ENCODE measurements around the gene RCVRN.

RCVRN gene

DNA sequence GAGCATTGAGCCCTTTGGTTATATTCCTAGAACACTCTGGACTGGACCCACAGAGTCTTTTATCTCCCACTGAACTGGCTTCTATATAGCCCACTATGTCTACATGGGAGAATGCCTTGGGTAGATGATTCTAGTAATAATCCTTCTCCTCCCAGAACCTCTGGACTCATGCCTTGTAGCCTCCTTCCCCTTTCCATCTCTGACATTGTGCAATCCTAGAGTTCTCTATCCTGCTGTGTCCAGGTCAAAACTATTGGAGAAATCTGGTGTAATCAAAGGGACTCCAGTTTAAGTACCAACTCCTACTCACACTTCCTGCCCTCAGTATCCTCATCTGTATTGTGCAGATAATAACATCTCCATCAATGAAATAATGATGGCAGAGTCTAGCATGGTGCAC lies 9.1 kb downstream of the RCVRN start:
- DNase-seq: no peak

DNA sequence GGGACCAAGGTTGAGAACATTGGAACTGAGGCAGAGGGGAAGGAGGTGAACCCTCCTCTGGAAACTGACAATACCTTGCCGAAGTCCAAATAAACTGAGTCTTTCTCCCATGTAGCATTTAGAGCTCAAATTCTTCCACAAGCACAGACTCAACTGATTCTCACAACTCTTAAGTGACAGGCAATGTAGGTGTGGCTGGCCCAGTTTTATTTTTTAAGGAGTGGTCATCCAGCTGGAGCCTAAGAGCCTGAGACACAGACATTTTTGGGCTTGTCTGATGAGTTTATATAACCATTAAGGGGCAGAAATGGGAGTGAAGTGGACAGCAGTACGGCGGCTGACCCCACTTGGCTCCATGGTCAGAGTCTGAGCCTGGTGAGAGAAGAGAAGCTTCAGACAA lies 10.8 kb downstream of the RCVRN start:
- DNase-seq: no peak

DNA sequence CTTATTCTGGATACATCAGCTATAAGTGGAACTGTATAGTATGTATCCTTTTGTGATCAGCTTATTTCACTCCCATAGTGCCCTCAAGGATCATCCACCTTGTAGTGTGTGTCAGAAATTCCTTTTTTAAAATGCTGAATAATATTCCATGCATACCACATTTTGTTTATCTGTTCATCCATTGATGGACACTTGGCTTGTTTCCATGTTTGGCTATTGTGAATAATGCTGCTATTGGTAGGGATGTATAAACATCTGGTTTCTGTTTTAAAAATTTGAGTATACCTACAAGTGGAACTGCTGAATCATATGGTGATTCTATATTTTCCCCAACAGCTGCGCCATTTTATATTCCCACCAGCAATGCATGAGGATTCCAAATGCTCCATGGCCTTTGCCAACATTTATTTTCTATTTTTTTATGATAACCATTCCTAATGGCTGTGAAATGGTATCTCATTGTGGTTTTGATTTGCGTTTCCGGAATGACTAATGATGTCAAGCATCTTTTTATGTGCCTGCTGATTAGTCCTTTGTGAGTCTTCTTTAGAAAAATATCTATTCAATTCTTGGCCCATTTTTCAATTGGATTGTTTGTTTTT lies 11.6 kb downstream of the RCVRN start:
- no peak for DNase-seq

DNA sequence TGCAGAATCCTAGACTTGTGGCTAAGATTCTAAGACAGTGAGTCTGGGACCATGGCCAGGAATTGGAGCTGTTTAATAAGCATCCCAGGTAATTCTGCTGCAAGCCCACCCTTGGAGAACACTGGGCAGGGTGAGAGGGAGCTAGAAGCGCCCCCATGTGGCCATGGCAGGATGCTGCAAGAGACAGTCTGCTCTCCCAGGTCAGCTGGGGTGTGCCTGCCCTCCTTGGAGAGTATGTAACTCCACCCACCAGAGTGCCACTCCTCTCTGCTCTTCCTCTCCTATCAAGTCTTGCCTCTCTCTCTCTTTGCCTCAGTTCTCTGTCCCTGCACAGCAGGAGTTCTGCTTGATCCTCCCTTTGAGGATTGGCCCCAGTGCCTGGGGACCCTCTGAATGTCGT lies 14.9 kb downstream of the RCVRN start:
- DNase-seq: peak; percentile 33 to 64

DNA sequence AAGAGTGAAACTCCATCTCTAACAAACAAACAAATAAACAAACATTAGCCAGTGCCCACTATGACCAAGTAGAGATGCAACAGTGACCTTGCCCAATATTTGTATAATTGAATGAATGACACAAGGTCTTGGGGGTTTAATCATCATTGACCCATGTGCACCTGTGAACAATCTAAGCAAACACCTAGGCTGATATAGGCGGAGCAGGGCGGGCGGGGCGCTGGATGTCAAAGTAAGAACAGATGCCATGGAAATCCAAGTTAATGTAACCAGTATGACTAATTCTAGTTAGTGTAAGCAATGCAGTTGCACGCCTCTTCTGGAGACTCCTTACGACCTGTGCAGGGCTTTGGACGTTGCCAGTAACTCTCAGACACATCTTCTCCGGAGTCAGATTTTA lies 17.6 kb downstream of the RCVRN start:
- no peak for DNase-seq

DNA sequence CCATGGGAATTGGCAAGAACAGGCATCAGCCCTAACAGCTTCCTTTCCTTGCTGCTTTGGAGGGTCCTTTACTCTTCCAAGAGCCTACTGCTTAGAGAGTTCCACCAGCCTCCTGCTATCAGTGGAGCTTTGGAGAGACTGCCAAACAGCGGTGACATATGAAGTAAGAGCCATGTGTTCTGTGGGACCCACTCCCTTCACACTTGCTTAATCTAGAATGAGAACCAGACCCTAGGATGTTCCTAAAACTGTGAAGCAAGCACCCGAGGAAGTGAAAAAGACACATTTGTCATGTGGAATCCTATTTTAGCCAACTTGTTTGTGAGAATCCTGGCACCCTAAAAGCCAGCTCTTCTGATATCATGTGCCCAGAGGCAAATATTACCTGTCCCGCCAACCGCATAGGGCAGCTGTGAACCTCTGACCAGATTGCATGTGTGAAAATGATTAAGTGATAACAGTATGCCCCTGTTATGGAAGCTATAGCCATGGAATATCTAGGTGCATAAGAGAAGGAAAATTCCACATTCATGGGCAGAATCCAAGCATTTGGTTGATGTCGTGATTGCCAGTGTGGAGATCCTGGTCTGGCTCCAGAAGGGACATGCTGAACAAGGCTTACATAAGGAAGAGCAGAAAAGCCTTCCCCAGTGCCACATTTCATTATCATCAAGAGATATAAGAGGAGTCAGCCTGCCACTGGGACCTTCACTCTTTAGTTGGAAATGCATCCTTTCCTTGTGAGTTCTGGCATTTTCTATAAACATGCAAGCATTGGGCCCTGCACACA lies 18.7 kb downstream of the RCVRN start:
- DNase-seq: no peak

DNA sequence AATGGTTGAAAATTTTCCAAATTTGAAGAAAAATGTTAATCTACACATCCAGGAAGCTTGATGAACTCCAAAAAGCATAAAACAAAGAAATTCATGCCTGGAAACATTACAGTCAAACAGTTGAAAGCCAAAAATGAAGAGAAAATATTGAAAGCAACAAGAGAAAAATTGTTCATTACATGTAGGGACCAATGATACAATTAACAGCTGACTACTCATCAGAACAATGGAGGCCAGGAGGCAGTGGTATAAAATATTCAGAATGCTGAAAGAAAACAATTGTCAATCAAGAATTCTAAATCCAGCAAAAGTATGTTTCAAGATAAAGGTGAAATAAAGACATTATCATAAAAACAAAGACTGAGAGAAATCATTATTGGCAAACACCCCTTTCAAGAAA lies 21.6 kb downstream of the RCVRN start:
- no peak for DNase-seq

DNA sequence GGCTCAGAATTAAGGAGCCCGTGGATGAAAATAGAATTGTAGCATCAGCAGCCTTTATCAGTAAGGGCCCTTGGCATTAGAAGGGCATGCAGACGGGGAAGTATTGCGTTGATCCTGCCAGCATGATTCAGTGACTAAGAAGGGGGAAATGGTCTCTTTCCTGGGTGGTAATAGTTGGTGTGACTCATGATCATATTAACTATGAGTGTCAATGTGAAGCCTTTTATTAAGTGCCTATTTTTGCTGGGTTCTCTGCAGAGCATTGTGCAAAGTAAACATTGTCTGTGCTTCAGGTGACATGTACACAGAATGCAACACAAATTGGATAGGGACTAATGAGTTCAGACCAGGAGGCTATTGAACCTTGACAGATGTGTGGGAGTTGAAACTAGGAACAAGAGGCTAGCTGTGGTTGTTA lies 24.5 kb downstream of the RCVRN start:
- no peak for DNase-seq

DNA sequence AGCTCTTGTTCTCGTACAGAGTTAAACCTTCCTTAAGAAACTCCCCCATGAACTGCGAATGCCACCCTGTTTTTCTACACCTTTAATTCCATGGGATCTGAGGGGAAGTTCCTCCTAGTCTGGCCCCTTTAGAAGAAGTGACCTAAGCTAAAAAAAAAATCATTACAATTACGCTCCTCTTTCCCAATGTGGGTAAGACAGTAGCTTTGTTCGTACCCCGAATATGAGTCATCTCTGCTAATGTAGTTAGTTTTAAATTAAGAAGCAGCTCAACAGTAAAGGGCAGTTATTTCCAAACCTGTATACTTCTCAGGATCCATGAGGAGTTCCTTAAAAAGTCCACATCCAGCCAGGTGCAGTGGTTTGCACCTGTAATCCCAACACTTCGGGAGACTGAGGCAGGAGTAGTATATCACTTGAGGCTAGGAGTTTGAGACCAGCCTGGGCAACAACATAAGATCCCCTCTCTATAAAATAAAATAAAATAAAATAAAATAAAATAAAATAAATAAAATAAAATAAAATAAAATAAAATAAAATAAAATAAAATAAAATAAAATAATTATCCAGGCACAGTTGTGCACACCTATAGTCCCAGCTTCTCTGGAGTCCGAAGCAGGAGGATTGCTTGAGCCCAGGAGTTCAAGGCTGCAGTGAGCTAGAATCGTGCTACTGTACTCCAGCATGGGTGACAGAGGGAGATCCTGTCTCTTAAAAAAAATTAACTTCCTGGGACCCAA lies 26.1 kb downstream of the RCVRN start:
- DNase-seq: no peak

DNA sequence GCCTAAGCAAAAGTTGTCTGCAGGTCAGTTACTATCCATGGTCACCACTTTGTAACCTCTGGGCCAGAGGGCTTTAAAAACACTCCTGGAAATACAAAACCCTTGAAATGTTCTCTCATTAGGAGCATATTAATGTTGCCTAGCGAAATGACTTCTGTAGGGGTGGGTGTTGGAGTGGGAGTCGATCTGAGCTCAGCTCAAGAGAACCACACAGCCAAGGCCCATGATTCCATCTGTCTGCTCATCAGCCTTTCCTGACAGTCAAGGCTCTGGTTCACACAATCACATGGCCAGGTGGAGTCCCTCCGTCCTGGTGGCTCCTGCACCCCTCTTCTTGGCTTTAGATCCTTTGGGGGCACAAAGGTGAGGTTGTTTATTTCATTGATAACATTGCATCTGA lies 26.7 kb downstream of the RCVRN start:
- DNase-seq: no peak

DNA sequence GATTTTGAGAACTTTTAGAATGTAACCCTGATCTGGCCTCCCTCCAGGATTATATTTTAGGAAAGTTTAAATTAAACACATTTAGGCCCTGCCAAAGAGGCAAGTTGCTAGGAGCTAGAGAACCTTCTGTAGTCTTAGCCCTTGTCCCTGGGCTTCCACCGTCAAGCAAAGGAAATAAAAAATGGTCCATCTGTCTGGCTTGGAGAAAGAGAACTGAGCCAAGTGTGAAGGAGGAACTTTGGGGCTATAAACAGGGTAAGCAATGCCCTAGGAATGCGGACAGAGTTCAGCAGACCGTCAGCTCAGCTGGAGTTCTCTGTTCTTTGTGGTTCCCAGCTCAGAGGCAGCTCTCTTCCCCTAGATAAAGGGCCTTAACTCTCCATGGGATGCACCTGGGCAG lies 29.6 kb downstream of the RCVRN start:
- DNase-seq: no peak

DNA sequence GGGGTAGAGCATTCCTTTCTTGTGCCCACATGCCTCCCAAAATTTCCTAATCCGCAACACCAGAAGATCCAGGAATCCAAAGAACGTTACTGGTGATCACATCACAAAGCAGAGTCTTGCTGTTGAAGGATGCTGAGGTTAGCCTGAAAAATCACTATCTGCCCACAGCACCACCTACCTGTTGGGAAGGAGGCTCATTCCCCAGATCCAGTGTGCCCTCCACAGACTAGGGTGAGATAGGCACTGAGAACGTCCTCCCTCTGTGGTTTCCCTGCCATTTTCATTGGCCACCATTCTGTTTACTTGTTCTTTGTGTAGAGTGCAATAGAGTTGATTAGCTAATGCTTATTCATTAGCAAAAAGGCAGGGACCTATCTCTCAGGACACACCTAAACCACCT lies 30.3 kb downstream of the RCVRN start:
- no peak for DNase-seq

DNA sequence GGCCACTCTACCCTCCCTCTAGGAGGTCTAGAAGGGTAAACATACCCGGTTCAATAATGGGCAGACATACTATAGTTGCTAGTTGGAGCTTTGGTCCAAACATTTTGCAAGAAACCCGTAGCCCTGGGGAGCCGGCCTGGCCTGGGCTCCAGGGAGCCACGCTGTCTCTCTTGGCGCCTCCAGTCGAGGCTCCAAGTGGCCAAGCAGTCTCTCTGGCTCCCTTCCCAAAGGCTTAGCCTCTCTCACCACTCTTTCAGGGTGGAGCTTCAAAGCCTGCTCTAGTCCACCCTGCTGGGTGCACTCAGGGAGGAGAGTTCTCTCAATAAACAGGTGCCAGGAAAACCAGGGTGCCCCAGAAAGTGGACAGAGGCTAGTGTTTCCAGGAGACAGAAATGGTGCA lies 32.2 kb downstream of the RCVRN start:
- no peak for DNase-seq

DNA sequence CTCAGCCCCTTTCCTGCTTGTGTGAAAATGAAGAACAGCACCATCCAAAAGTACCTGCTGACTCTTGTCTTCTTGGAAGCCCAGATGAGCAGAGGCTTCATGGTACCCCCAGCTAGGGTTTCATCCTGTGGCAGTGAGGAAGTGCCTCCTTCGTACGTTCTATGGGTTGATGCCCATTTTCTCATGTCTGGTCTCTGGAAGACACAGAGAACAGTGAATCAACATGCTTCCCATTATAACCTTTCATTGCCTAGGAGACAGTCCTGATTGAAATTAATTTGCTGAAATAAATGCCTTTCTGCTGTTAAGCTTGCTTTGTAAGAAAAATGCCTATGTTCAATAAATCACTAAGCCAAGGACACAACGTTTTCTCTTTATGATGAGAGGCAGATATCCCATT lies 36.5 kb downstream of the RCVRN start:
- DNase-seq: no peak

DNA sequence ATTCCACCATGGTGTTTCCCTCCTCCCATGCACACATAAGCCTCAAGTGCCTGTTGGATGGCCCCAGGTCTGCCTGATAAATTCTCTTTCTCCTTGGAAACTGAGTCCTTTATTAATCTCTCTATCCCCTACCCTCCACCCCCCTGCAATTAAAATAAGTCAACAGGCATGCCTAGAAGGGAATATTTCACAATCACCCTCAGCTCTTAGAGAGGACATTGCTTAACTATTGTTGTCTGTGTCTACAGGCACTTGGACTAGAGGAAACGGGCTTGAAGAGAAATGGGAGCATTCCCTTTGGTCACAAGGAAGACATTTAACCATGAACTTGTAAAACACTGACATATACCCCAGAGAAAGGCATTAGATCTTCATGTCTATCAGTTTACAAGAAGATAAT lies 39.5 kb downstream of the RCVRN start:
- DNase-seq: no peak

DNA sequence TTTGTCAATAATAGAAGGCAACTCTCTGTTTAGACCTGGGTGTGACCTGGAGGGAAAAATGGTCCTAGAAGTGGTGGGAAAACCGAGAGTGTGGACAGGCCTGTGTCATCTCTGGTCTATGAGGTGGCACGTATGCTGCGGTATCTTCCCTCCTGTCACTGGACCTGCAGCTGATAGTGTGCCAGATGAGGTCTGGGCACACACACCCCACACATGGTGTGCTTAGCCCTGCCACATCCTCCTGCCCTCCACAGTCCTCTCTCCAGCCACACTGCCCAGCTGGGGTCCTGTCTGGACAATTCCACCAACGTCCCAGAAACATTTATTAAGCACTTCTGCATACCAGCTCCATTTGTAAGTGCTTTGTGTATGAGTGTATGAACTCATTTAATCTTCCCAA lies 42.1 kb downstream of the RCVRN start:
- DNase-seq: no peak

DNA sequence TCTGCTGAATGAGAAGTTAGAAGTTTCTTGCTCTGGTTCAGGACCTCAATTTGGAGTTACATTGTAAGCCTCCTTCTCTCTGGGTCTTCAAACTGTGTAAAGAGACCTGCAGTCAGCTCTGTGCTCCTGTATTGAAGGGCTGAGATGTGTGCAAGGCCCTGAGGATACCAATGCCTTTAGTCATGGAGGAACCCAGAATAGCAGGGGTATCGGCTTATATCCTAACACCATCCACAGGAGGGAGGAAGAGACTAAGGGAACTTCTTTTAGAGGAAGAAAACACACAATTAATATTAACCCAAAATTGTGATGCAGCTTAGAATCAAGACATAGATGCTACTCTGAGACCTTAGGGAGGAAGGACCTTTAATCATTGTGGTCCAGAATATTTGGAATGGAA lies 42.9 kb downstream of the RCVRN start:
- DNase-seq: no peak

DNA sequence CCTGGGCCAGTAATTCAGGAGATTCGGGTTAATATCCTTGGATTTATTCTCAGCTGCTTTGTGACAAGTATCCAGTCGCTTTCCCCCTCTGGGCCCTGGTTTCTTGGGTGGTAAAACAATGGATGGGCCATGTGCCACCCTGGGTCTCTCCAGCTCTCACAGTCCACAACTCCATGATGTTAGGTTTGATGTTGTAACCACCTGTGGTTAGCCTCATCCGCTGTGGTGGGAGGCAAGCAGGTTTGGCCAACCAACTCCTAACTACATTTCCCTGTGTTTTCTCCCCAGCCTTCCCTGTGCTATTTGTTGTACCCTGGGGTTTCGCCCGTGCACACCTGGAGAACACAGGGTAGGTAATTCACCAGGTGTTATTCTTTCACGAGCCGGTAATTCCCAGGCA lies 44.2 kb downstream of the RCVRN start:
- DNase-seq: no peak

DNA sequence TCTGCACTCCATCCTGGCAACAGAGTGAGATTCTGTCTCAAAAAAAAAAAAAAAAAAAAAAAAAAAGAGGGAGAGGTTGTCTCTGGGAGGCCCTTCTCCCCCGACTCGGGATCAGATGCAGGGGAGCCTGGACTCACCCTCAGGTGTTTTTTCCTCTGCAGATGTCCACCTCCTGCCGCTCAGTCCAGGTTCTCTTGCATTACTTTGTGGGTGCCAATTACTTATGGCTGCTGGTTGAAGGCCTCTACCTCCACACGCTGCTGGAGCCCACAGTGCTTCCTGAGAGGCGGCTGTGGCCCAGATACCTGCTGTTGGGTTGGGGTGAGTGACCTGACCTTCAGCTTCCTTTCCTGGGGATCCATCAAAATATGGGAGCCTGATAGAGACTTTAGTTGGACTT lies 45.3 kb downstream of the RCVRN start:
- no peak for DNase-seq

DNA sequence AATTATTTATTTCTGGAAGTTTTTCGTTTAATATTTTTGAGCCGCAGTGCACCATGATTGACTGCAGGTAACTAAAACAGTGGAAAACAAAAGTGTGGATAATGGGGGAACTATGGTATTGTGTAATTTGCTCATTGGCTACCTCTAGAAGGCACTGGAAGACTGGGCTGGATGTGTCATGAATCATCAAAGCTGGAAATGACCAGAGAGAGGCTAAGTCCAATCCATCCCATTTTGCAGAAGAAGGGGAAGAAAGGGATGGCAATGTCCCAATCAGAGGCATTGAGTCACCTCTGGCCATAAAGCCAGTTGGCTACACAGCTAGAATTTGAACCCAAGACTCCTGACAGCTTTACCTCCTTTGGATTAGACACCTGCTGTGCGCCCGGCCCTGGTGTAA lies 50.0 kb downstream of the RCVRN start:
- no peak for DNase-seq

DNA sequence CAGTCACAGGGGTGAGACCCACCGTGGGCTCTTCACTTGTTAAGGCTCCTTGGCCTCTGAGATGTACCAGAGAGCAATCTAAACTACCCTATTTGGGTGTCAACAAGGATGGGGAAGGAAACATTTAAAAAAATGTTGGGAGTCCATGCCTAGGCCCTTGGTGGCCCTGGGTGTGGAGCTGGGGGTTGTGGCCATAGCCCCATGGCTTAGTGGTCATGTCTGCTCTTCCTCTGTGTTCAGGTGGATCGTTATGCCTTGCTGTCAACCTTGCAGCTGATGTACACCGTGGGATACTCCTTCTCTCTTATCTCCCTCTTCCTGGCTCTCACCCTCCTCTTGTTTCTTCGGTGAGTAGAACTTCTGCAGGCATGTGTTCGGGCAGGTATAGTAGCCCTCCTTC lies 50.8 kb downstream of the RCVRN start:
- no peak for DNase-seq

DNA sequence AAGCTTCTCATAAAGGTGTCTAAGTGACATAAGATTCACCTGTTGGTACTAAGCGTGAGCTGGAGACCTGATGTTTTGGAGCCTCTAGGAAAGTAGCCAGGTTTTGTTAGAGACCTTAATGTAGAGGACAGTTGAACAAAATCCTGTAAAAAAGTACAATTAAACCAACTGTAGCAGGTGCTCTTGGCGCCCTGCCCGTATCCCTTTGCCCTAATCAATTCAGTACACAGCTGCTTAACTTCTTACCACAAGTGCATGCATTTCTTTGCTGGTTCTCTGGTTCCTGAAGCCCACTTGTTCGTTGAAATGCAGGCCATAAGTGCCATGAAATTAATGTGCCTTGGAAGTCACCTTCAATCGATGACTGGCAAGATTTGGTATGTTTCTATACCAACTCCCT lies 54.9 kb downstream of the RCVRN start:
- peak in 1 of 2 experiments; percentile 44 for DNase-seq
